Measurements from ENCODE around the gene PLIN3.
A peak's percentile ranks its signal among the peaks of the same experiment; 100 is the strongest.

PLIN3 gene

GRCh38 chr19:4801085-4801619 is 66.3 kb downstream of the PLIN3 start:
- CTCF ChIA-PET, result interaction anchor here (0.7 to 9.8 kb wide), 5 partner anchors 8 to 225 kb away, joined by 3 to 69 read pairs (median 13); partner anchors contain the start of gene FEM1A
- POLR2A ChIA-PET, result interaction anchor here (1.3 kb wide), 1 partner anchor 10 kb away, joined by 6 read pairs; the partner anchor contains the start of gene FEM1A
- TF ChIP-seq GLIS2 (tag by site-specific recombination; IDR thresholded peaks at IDR 0.05) (no peak), ZNF335 (tag by site-specific recombination; conservative IDR thresholded peaks at IDR 0.05) (no peak), ZNF121 (tag by site-specific recombination; IDR thresholded peaks at IDR 0.05) (peak; percentile 41; the same call in 1 of the 2 replicates)
- Histone ChIP-seq H3K4me1 (ENCODE audit: control insufficient read depth, insufficient read depth, low read length) (no peaks in the 10 kb centered on the region), H3K9me3 (ENCODE audit: control insufficient read depth, insufficient read depth, low read depth, low read length) (no peaks in the 10 kb centered on the region), H3K27ac (ENCODE audit: extremely low read depth, low read depth, low read length) (no peak overlapping the region), H3K4me3 (ENCODE audit: low read depth, low read length) (no peak overlapping the region), H3K36me3 (ENCODE audit: control insufficient read depth in 2 of 2, insufficient read depth in 1 of 2, low read length in 2 of 2) (peaks cover 0 to 11% of the 10 kb centered on the region in 2 experiments; a peak in 2 of 3 replicates)

- peaks cover 0 to 11% of the 10 kb centered on the region in 2 experiments; a peak in 2 of 3 replicates for H3K36me3 ChIP-seq (ENCODE audit: control insufficient read depth in 2 of 2, insufficient read depth in 1 of 2, low read length in 2 of 2)
- no peak overlapping the region for H3K4me3 ChIP-seq (ENCODE audit: low read depth, low read length)
- ChIA-PET CTCF (interaction anchor here (0.8 to 9.8 kb wide), 4 partner anchors 9 to 68 kb away, joined by 4 to 69 read pairs (median 14); partner anchors contain the start of gene FEM1A), POLR2A (interaction anchor here (1.3 kb wide), 2 partner anchors 9 kb away, joined by 6 to 8 read pairs; partner anchors contain the start of gene FEM1A)
- no peaks in the 10 kb centered on the region for H3K9me3 ChIP-seq (ENCODE audit: control insufficient read depth, insufficient read depth, low read depth, low read length)
- no peak overlapping the region for H3K27ac ChIP-seq (ENCODE audit: extremely low read depth, low read depth, low read length)
- 0 out of 2 replicates have a peak, but pooled peaks have one; percentile 10 for TF ChIP-seq ZIC2 (tag by site-specific recombination; IDR thresholded peaks at IDR 0.05)
- no peak for TF ChIP-seq YY2 (tag by site-specific recombination; IDR thresholded peaks at IDR 0.05)
- TF ChIP-seq ZBTB6 (tag by site-specific recombination; IDR thresholded peaks at IDR 0.05), result no peak
- 0 out of 2 replicates have a peak, but pooled peaks have one; percentile 22 for TF ChIP-seq PRDM10 (tag by site-specific recombination; IDR thresholded peaks at IDR 0.05)
- TF ChIP-seq KLF10 (tag by site-specific recombination; IDR thresholded peaks at IDR 0.05), result no peak
- TF ChIP-seq ZNF266 (tag by site-specific recombination; IDR thresholded peaks at IDR 0.05; ENCODE audit: low read depth), result no peak
- no peaks in the 10 kb centered on the region for H3K4me1 ChIP-seq (ENCODE audit: control insufficient read depth, insufficient read depth, low read length)
Measured at GRCh38 chr19:4800591-4801081, 66.8 kb downstream of the PLIN3 start.

GRCh38 chr19:4795400-4795799 is 72.1 kb downstream of the PLIN3 start:
- no peak overlapping the region for H3K4me3 ChIP-seq (ENCODE audit: low read depth, low read length)
- peaks cover 0 to 39% of the 10 kb centered on the region in 2 experiments; a peak in 2 of 3 replicates for H3K36me3 ChIP-seq (ENCODE audit: control insufficient read depth in 2 of 2, insufficient read depth in 1 of 2, low read length in 2 of 2)
- TF ChIP-seq ZNF404 (tag by site-specific recombination; IDR thresholded peaks at IDR 0.05) (no peak), PRDM10 (tag by site-specific recombination; IDR thresholded peaks at IDR 0.05) (peak; percentile 78)
- H3K27ac ChIP-seq (ENCODE audit: extremely low read depth, low read depth, low read length), result no peak overlapping the region
- CTCF ChIA-PET, result no interaction called here
- no peaks in the 10 kb centered on the region; the same call in 1 of the 2 replicates for H3K4me1 ChIP-seq (ENCODE audit: control insufficient read depth, insufficient read depth, low read length)
- H3K9me3 ChIP-seq (ENCODE audit: control insufficient read depth, insufficient read depth, low read depth, low read length), result no peaks in the 10 kb centered on the region
- POLR2A ChIA-PET, result interaction anchor here (0.7 kb wide), 1 partner anchor 133 kb away, joined by 5 read pairs; no protein-coding TSS in a partner anchor
